Lower leg skin (tissue), 4 donors: ENCODE measurements around the gene VPS54. TPM values are rescaled to one million over a fixed set of nuclear protein-coding genes. Genes with fewer than 3 reads are reported as not detected.
"Not testable (repeated sequence)": the region's sequence is repeated elsewhere in the genome, so short reads cannot be mapped to it uniquely, and the experiment has no call there.

Experiments
- DNase-seq, 2 donors: peaks; one replicate each; pipeline ENCODE4 v3.0.0-alpha.2; 2019; ENCODE audit warnings: low spot score in 2 of 2
- H3K4me3 ChIP-seq: fragments of 200-600 bp; sonication (generic); 2 replicates; pipeline ENCODE4 v1.5.1; 2017; ENCODE audit warnings: mild to moderate bottlenecking, low read depth; ENCODE audit not compliant: poor library complexity, severe bottlenecking
- POLR2A ChIP-seq, 2 donors: fragments of 450-650 bp; IDR thresholded peaks; one replicate each; pipeline ENCODE4 v1.6.1; 2016 to 2017; ENCODE audit warnings: antibody characterized with exemption in 2 of 2, mild to moderate bottlenecking in 1 of 2, moderate library complexity in 1 of 2
- WGBS, 2 donors: methylation state at CpG; one replicate each; pipeline ENCODE4 v1.1.5; 2018; 5-methylcytosine and 5-hydroxymethylcytosine counted together
- intact Hi-C: fragments of 100-400 bp; cut with DNase I; formaldehyde crosslinking; loops from one replicate; pipeline ENCODE4 v1.15.0; 2023; ENCODE audit warnings: low total_unique reads
- total RNA-seq, 4 donors: library from RNA; depleted of rRNA; stranded (reverse); fragments of >200 nt; gene quantifications; one replicate each; pipeline ENCODE4 v1.1.0, GENCODE V29; 2016
- TF ChIP-seq, protein P1 (sequence below), 3 donors: fragments of 450-650 bp; IDR thresholded peaks; one replicate each; pipeline ENCODE4 v1.5.1; 2016; ENCODE audit warnings: antibody characterized with exemption in 3 of 3, mild to moderate bottlenecking in 3 of 3, moderate library complexity in 2 of 3

The VPS54 gene
- total RNA-seq, 4 donors from 2014 or later: 14.8 to 26.4 (median 20.9) TPM

DNA sequence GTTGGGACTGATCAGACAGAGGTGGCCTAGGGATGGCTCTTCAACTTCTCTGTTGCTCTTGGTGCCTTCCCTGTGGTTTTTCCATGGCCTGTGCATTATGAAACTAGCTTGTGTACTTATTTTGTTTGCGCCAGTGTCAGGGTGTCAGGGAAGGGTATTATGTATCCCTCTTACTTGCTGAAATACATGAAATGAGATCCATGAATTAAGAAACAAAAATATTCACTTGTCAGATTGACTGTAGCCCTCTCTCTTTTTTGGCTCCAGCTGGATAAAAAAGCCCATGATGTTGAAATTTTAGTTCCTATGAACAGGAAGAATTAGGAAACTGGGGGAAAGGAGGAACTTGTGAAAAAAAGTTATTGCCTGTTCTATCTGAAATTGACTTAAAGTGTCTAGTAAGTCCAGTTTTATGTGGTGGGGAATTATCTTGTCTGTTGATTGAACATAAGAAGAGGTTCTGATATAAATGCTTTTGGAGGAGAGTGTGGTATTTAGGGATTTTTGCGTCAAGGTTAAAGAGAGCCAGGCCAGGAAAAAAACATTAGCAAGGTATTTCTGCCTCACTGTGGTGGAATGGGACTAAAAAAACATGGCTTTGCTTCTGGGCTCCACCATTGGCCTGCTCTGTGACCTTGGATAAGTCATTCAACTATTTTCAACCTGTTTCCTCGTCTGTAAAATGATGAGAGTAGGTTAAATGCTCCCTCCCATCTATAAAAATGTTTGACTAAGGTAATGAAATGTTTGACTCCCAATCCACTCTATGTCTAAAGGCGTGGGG is 165.5 kb downstream of the VPS54 start:
- TF ChIP-seq, protein P1, sequence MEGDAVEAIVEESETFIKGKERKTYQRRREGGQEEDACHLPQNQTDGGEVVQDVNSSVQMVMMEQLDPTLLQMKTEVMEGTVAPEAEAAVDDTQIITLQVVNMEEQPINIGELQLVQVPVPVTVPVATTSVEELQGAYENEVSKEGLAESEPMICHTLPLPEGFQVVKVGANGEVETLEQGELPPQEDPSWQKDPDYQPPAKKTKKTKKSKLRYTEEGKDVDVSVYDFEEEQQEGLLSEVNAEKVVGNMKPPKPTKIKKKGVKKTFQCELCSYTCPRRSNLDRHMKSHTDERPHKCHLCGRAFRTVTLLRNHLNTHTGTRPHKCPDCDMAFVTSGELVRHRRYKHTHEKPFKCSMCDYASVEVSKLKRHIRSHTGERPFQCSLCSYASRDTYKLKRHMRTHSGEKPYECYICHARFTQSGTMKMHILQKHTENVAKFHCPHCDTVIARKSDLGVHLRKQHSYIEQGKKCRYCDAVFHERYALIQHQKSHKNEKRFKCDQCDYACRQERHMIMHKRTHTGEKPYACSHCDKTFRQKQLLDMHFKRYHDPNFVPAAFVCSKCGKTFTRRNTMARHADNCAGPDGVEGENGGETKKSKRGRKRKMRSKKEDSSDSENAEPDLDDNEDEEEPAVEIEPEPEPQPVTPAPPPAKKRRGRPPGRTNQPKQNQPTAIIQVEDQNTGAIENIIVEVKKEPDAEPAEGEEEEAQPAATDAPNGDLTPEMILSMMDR (IDR thresholded peaks at IDR 0.05): no peak
- no peak for TF ChIP-seq POLR2A (IDR thresholded peaks at IDR 0.05)
- WGBS, 2 donors: 87 to 91% methylated on average over 4 of the region's 4 CpGs
- intact Hi-C loops: no loop called here
- DNase-seq: no peak
- H3K4me3 ChIP-seq: no peak overlapping the region

DNA sequence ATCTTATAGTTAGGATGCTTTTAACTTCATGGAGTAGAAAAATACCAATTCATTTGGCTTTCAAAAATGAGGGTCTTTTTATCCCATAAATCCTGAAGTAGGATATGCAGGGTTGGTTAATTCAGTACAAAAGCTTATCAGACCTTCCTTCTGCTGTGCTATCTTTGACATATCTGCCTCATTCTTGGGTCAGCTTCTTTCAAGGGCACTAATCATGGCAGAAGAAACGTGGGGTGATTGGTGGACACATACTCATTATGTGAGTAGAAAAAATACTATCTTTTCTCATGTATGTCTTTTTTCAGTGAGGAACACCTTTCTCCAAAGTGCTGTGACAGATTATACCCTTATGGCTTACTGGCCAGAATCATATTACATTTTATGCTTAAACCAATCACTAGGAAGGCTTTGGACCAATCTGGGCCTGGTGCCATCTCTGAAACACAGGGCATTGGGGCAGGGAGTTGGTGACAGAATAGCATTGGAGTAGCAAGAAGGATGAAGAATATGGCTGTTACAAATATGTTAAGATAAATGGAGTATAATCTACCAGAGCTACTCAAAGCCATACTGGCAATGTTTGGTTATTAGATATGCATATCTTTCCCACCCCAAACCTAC is 167.4 kb downstream of the VPS54 start:
- 82 to 96% methylated on average over 1 of the region's 1 CpG for WGBS, 2 donors
- no peak for DNase-seq
- intact Hi-C loops: no loop called here
- TF ChIP-seq POLR2A (IDR thresholded peaks at IDR 0.05): no peak
- TF ChIP-seq, protein P1 (IDR thresholded peaks at IDR 0.05): no peak
- H3K4me3 ChIP-seq: no peak overlapping the region

DNA sequence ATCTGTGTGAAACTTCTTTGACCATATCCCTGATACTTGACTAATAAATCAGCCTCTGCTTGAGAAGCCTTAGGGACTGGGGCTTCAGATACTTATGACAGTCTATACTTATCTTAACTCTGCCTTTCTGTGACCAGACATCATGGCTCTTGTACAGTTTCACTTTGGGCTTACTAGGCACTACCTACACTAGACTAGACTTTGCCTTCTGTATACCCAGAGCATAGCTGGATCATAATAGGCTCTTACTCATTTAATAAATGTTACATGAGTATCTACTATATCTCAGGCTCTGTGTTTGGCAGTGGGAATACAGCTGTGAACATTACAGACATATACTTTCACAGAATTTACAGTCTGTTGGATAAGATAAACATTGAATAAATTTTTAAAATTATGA is 168.6 kb downstream of the VPS54 start:
- no peak for DNase-seq
- TF ChIP-seq, protein P1 (IDR thresholded peaks at IDR 0.05): no peak
- TF ChIP-seq POLR2A (IDR thresholded peaks at IDR 0.05): no peak
- H3K4me3 ChIP-seq: no peak overlapping the region
- intact Hi-C loops: no loop called here

DNA sequence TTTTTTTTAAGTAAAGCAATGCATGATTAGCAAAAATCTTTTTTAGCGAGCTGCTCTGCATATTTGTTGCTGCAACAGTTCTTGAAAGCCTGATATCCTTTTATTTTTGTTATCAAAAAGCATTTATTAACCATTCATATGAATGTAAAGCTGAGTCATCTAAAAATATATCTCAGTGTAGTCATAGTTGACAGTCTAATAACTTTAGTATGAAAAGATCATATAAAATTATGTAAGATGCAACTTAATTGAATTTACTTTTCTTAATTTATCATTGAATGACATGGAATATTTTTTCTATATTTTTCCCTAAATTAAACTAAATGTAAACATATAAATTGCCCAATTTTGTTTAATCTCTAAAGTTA is 169.0 kb downstream of the VPS54 start:
- no peak overlapping the region for H3K4me3 ChIP-seq
- WGBS, 2 donors: 54 to 64% methylated on average over 1 of the region's 1 CpG
- intact Hi-C loops: no loop called here
- TF ChIP-seq POLR2A (IDR thresholded peaks at IDR 0.05): no peak
- TF ChIP-seq, protein P1 (IDR thresholded peaks at IDR 0.05): no peak
- DNase-seq: no peak

DNA sequence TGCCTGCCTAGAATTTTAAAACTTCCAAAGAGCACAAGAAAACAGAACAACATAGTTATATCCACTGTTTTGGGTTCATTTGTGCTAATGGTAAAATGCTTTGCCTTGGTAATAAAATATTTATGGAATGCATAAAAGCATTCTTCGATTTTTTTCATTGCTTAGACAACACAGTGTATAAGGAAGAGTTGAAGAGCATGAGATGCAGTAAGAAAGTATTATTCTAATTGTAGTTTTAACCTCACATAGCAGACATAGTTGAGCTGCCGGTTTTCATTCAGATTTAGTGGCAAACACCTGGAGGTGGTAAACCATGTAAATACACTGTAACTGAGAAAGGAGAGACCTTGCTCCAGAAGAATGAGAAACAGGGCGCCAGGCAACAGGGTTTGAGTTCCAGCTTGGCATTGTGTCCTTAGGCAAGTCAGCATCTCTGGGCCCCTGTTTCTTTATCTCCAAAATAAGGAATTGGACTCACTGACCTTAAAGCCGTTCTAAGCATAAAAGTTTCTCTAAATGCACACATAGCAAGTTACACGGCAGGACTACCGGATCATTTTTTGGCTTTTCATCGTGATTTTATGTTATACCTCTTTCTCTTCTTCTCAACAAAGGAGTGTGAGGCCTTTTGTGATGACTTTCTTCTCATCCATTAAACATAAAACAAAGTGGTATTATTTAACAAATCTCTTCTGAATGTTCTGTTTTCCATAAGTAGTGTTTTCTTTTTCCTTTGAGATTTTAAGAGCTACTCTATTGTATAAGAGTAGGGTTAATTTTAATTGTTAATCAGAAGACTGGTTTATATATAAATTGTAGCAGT is 169.6 kb downstream of the VPS54 start:
- intact Hi-C loops: no loop called here
- H3K4me3 ChIP-seq: no peak overlapping the region
- WGBS, 2 donors: 36 to 47% methylated on average over 7 of the region's 7 CpGs
- DNase-seq: no peak
- TF ChIP-seq POLR2A (IDR thresholded peaks at IDR 0.05): no peak
- TF ChIP-seq, protein P1 (IDR thresholded peaks at IDR 0.05): no peak

DNA sequence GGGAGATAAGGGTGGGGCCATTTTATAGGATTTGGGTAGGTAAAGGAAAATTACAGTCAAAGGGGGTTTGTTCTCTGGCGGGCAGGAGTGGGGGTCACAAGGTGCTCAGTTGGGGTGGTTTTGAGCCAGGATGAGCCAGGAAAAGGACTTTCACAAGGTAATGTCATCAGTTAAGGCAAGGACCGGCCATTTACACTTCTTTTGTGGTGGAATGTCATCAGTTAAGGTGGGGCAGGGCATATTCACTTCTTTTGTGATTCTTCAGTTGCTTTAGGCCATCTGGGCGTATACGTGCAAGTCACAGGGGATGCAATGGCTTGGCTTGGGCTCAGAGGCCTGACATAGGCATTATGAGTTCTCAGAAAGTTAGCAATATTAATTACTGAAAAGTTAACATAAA is 171.7 kb downstream of the VPS54 start:
- WGBS, 2 donors: 79 to 82% methylated on average over 4 of the region's 4 CpGs
- intact Hi-C loops, DNase-seq, H3K4me3 ChIP-seq: not testable (repeated sequence)
